HL-60 (cell line): ENCODE results near the gene KANK4.

Source experiments
- DNase-seq, 2 experiments: peaks; one replicate each; pipeline ENCODE4 v3.0.0-alpha.2; 2010 to 2020; ENCODE audit warnings: low read depth in 1 of 2, low spot score in 1 of 2
- H3K27ac ChIP-seq: fragments of 250-450 bp; sonication (Bioruptor Pico); replicated peaks from 2 replicates; pipeline ENCODE4 v1.5.1; 2020; ENCODE audit warnings: mild to moderate bottlenecking, moderate library complexity
- H3K27me3 ChIP-seq: fragments of 250-450 bp; sonication (Bioruptor Pico); 2 replicates; pipeline ENCODE4 v1.5.1; 2021; ENCODE audit warnings: mild to moderate bottlenecking, moderate library complexity; ENCODE audit not compliant: insufficient read depth, poor library complexity, severe bottlenecking
- H3K4me3 ChIP-seq: replicated peaks from 2 replicates; pipeline ENCODE4 v1.5.1; 2011; ENCODE audit warnings: mild to moderate bottlenecking, control low read depth, low read length; ENCODE audit not compliant: insufficient read depth
- GABPA ChIP-seq: IDR thresholded peaks from 2 replicates; pipeline ENCODE4 v1.6.1; 2012; ENCODE audit warnings: low read depth
- POLR2AphosphoS5 ChIP-seq: IDR thresholded peaks from 2 replicates; pipeline ENCODE4 v1.6.1; 2012; ENCODE audit warnings: low read depth
- SPI1 ChIP-seq: IDR thresholded peaks from 2 replicates; pipeline ENCODE4 v1.6.1; 2012; ENCODE audit warnings: low read depth, mild to moderate bottlenecking, borderline replicate concordance
- TF ChIP-seq, protein P1 (sequence below): IDR thresholded peaks from one replicate; pipeline ENCODE4 v1.5.1; 2011; ENCODE audit warnings: low read length, control low read depth, inconsistent platforms; ENCODE audit not compliant: insufficient read depth
- TF ChIP-seq, protein P2 (sequence below): IDR thresholded peaks from 2 replicates; pipeline ENCODE4 v1.6.1; 2012; ENCODE audit warnings: low read depth; ENCODE audit not compliant: insufficient replicate concordance

Gene KANK4

DNA sequence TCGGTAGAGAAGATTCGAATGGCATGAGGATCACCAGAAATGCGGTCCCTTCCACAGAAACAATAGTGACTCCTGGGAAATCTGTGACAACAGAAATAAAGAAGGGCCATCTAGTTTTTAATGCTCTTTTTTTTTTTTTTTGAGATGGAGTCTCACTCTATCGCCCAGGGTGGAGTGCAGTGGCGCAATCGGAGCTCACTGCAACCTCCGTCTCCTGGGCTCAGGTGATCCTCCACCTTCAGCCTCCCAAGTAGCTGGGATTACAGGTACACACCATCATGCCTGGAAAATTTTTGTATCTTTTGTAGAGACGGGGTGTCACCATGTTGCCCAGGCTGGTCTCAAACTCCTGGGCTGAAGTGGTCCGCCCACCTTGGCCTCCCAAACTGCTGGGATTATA lies 80.7 kb downstream of the KANK4 start:
- H3K4me3 ChIP-seq = no peak overlapping the region
- no peaks in the 10 kb centered on the region for H3K27me3 ChIP-seq
- no peak overlapping the region for H3K27ac ChIP-seq
- no peak for TF ChIP-seq POLR2AphosphoS5
- TF ChIP-seq, protein P1, sequence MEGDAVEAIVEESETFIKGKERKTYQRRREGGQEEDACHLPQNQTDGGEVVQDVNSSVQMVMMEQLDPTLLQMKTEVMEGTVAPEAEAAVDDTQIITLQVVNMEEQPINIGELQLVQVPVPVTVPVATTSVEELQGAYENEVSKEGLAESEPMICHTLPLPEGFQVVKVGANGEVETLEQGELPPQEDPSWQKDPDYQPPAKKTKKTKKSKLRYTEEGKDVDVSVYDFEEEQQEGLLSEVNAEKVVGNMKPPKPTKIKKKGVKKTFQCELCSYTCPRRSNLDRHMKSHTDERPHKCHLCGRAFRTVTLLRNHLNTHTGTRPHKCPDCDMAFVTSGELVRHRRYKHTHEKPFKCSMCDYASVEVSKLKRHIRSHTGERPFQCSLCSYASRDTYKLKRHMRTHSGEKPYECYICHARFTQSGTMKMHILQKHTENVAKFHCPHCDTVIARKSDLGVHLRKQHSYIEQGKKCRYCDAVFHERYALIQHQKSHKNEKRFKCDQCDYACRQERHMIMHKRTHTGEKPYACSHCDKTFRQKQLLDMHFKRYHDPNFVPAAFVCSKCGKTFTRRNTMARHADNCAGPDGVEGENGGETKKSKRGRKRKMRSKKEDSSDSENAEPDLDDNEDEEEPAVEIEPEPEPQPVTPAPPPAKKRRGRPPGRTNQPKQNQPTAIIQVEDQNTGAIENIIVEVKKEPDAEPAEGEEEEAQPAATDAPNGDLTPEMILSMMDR = no peak
- TF ChIP-seq, protein P2, sequence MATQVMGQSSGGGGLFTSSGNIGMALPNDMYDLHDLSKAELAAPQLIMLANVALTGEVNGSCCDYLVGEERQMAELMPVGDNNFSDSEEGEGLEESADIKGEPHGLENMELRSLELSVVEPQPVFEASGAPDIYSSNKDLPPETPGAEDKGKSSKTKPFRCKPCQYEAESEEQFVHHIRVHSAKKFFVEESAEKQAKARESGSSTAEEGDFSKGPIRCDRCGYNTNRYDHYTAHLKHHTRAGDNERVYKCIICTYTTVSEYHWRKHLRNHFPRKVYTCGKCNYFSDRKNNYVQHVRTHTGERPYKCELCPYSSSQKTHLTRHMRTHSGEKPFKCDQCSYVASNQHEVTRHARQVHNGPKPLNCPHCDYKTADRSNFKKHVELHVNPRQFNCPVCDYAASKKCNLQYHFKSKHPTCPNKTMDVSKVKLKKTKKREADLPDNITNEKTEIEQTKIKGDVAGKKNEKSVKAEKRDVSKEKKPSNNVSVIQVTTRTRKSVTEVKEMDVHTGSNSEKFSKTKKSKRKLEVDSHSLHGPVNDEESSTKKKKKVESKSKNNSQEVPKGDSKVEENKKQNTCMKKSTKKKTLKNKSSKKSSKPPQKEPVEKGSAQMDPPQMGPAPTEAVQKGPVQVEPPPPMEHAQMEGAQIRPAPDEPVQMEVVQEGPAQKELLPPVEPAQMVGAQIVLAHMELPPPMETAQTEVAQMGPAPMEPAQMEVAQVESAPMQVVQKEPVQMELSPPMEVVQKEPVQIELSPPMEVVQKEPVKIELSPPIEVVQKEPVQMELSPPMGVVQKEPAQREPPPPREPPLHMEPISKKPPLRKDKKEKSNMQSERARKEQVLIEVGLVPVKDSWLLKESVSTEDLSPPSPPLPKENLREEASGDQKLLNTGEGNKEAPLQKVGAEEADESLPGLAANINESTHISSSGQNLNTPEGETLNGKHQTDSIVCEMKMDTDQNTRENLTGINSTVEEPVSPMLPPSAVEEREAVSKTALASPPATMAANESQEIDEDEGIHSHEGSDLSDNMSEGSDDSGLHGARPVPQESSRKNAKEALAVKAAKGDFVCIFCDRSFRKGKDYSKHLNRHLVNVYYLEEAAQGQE = no peak
- no peak for TF ChIP-seq GABPA
- TF ChIP-seq SPI1 = no peak
- no peak for DNase-seq

DNA sequence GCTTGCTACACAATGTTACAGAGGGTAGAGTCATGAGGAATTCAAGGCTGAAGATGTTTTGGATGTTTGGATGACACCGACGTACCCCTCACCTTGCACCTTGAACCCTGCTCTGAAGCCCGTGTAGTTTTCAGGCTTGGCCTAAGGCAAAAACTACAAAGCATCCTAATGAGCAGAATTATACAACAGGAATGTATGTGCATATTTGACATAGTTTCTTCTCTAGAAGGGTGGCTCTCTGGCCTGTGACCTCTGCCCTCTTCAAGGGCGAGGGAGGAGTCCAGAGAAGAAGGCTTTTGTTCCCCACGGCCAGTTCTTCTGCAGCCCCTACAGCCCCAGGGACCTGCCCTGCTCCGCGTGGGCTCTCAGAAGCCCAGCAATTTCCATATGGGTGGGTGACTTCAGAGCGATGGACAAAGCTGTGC lies 81.3 kb downstream of the KANK4 start:
- no peaks in the 10 kb centered on the region for H3K27me3 ChIP-seq
- no peak overlapping the region for H3K27ac ChIP-seq
- TF ChIP-seq, protein P2 = no peak
- TF ChIP-seq GABPA = no peak
- TF ChIP-seq, protein P1 = no peak
- TF ChIP-seq POLR2AphosphoS5 = no peak
- TF ChIP-seq SPI1 = no peak
- H3K4me3 ChIP-seq = no peak overlapping the region
- DNase-seq = no peak

DNA sequence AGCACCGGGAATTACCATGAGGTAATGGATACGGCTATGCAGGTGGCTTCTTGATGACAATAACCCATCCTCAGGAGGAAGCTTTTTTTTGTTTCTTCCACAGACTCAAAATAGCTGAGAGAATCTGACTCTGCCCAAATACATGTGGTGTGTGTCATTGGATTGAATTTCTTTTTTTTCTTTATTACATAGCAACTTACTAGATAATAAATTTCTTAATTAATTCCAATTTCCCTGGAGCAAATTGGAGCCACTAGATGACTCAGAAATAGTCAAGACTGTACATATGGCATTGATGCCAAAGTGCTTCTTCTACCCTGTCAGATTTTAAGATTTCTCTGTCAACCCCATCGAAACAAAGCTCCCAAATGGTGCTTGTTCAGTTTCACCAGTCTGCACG lies 81.9 kb downstream of the KANK4 start:
- no peaks in the 10 kb centered on the region for H3K27me3 ChIP-seq
- no peak overlapping the region for H3K4me3 ChIP-seq
- H3K27ac ChIP-seq = no peak overlapping the region
- DNase-seq = no peak
- TF ChIP-seq POLR2AphosphoS5 (no peak), GABPA (no peak), SPI1 (no peak)
- TF ChIP-seq, protein P2 = no peak
- TF ChIP-seq, protein P1 = no peak
